ENCODE results near the gene BHLHA15. TPM values are rescaled to one million over a fixed set of nuclear protein-coding genes. Genes with fewer than 3 reads are reported as not detected.

Gene BHLHA15
- total RNA-seq, 2 experiments from 2014 or later, result not detected

GRCh38 chr7:98256431-98256830 is 45.2 kb downstream of the BHLHA15 start:
- peaks cover 68% of the 10 kb centered on the region for H3K36me3 Mint-ChIP-seq (ENCODE audit: low read depth)
- H3K4me1 ChIP-seq (ENCODE audit: insufficient read depth, low read length), result peaks cover 20% of the 10 kb centered on the region

GRCh38 chr7:98257701-98258100 is 46.5 kb downstream of the BHLHA15 start:
- H3K4me1 Mint-ChIP-seq (ENCODE audit: low read depth), result peaks cover 26% of the 10 kb centered on the region
- peaks cover 14% of the 10 kb centered on the region for H3K4me1 ChIP-seq (ENCODE audit: insufficient read depth, low read length)
- no peaks in the 10 kb centered on the region for H3K9me3 Mint-ChIP-seq
- intact Hi-C loops (cut with DNase I, micrococcal nuclease), result loop anchor here in 1 of 2 experiments (10.0 kb wide), 2 partner anchors 283 to 1143 kb away; partner anchors contain the start of gene SDHAF3
- H3K27ac ChIP-seq (ENCODE audit: low read depth in 1 of 2, low read length in 2 of 2), result no peak overlapping the region
- H3K4me3 Mint-ChIP-seq, result no peak overlapping the region
- no peak overlapping the region for H3K4me3 ChIP-seq (ENCODE audit: low read length)
- TF ChIP-seq CTCF (IDR thresholded peaks at IDR 0.05), result no peak
- DNase-seq (no peak), ATAC-seq (ENCODE audit: poor library complexity) (no peak)
- CTCF ChIA-PET, result no interaction called here
- no peaks in the 10 kb centered on the region for H3K27me3 ChIP-seq (ENCODE audit: control insufficient read depth in 1 of 2, insufficient read depth in 2 of 2, low read length in 2 of 2)
- peaks cover 72% of the 10 kb centered on the region for H3K36me3 Mint-ChIP-seq (ENCODE audit: low read depth)
- no peaks in the 10 kb centered on the region for H3K27me3 Mint-ChIP-seq
- no peak overlapping the region for H3K27ac Mint-ChIP-seq
- peaks cover 19% of the 10 kb centered on the region for H3K36me3 ChIP-seq (ENCODE audit: insufficient read depth, low read length)
- POLR2A ChIA-PET, result interaction anchor here (1.0 kb wide), 1 partner anchor 55 kb away, joined by 3 read pairs; no protein-coding TSS in a partner anchor
- H3K9me3 ChIP-seq (ENCODE audit: control insufficient read depth in 1 of 2, insufficient read depth in 1 of 2, low read length in 2 of 2), result peaks cover 0 to 7% of the 10 kb centered on the region in 2 experiments

More at GRCh38 chr7:98256431-98256830, 45.2 kb downstream of the BHLHA15 start:
- Histone ChIP-seq H3K9me3 (ENCODE audit: control insufficient read depth in 1 of 2, insufficient read depth in 1 of 2, low read length in 2 of 2) (peaks cover 0 to 3% of the 10 kb centered on the region in 2 experiments), H3K27ac (ENCODE audit: low read depth in 1 of 2, low read length in 2 of 2) (no peak overlapping the region), H3K4me3 (ENCODE audit: low read length) (no peak overlapping the region), H3K27me3 (ENCODE audit: control insufficient read depth in 1 of 2, insufficient read depth in 2 of 2, low read length in 2 of 2) (no peaks in the 10 kb centered on the region), H3K36me3 (ENCODE audit: insufficient read depth, low read length) (peaks cover 16% of the 10 kb centered on the region)
- Mint-ChIP-seq H3K4me1 (ENCODE audit: low read depth) (peaks cover 36% of the 10 kb centered on the region), H3K9me3 (no peaks in the 10 kb centered on the region), H3K27ac (peak overlapping the region; percentile 24), H3K27me3 (no peaks in the 10 kb centered on the region), H3K4me3 (no peak overlapping the region)
- intact Hi-C loops (cut with DNase I, micrococcal nuclease), result loop anchor here in 1 of 2 experiments (10.0 kb wide), 2 partner anchors 282 to 1142 kb away; partner anchors contain the start of gene SDHAF3
- DNase-seq, result no peak
- no peak for TF ChIP-seq CTCF (IDR thresholded peaks at IDR 0.05)
- CTCF ChIA-PET, result no interaction called here
- POLR2A ChIA-PET, result no interaction called here
- no peak for ATAC-seq (ENCODE audit: poor library complexity)

Other genes with a start within 250 kb of the BHLHA15 start
- not detected for gene OCM2, start 221.2 kb upstream of the BHLHA15 start, total RNA-seq
- gene LMTK2, start 104.6 kb upstream of the BHLHA15 start, total RNA-seq, result 10 to 100 TPM; 30.3 to 31.7 TPM
- gene TECPR1, start 40.8 kb downstream of the BHLHA15 start, total RNA-seq, result 10 to 100 TPM; 85.9 to 90.4 TPM
- gene BRI3, start 70.2 kb downstream of the BHLHA15 start, total RNA-seq, result 10 to 100 TPM; 68.0 to 76.5 TPM
- gene BAIAP2L1, start 189.7 kb downstream of the BHLHA15 start, total RNA-seq, result under 1 TPM; 0.33 to 0.61 TPM